Smooth muscle cell of the brain vasculature (primary cell): Measurements from ENCODE around the gene NNT.

Experiments
- DNase-seq: peaks from one replicate; pipeline ENCODE4 v3.0.0-alpha.2; 2012; ENCODE audit warnings: low read depth, low spot score

The NNT gene

DNA sequence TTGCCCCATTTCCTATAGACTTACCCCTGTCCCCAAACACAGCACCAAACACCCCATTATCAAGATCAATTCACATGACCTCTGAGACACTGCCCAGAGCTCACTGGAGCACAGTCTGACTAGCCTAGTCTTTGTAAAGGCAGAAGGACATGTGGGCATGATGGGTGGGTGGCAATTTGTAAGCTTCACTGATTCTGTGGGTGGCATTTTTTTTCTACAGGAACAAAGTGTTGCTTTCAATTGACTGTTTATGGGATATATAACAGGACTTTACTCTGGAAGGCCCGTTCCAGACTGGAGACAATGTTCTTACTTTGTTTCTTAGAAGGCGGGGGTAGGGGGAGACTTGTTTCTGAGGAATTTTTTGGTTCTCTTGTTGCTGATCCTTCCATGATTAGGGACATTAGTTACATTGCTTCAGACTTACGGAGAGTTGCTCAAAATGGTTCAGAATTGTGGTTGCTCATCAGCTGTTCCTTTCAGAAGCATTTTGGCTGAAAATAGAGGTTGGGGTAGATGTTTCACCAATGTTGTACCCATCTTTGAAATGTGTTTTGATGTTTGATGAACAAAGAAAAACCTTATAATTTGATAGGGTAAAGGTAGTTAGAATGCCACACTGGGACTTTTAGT is 20.2 kb downstream of the NNT start:
- DNase-seq = no peak

- no peak for DNase-seq
Observed at GRCh38 chr5:43627028-43627427, 24.0 kb downstream of the NNT start.

- peak; percentile 55 for DNase-seq
Observed at GRCh38 chr5:43631182-43631910, 28.4 kb downstream of the NNT start.

DNA sequence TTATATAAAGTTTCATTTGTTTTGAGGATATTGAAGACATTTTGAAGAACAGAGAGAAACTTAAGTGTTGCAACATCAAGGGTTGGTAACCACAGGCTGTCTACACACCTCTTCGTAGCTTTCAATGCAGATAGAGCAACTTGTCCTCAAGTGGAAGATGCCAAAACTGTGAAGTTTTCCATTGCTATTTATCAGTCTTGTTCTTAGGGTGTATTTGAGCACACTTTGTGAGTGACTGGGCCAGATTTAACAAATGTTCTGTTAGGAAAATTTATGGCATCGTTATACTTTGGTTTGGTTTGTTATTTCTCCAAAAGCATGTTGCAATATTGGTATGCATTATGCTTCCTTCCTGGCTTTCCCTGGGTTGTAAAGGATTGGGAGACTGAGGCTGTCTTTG is 31.6 kb downstream of the NNT start:
- DNase-seq = no peak

DNA sequence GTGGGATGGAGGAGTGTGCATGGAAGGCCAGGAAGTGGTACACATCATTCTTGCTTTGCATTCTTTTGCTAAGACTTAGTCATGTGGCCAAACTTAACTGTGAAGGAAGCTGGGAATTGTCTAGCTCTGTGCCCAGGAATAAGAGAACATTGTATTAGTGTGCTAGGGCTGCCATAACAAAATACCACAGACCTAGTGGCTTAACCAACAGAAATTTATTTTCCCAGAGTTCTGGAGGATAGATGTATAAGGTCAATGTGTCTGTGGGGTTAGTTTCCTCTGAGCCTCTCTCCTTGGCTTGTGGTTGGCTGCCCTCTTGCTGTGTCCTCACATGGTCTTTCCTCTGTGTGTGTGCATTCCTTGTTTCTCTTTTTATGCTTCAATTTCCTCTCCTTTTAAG is 32.4 kb downstream of the NNT start:
- no peak for DNase-seq

DNA sequence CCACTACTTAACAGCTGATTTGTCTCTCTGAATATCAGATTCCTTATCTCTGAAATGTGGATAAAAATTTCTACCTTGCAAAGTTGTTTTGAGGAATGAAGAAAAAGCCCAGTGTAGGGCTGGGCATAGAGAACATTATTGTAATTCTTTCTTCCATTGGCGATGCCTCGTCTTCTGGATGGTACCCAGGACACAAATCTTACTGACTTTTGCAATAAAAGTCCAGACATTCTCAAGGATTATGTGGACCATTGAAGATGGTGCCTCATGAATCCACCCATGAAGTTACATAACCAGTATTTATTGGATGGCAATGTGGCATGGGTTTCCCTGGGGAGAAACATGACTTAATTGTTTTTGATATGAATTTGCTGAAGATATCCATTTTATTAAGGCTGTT is 33.1 kb downstream of the NNT start:
- no peak for DNase-seq

GRCh38 chr5:43637416-43637815 is 34.4 kb downstream of the NNT start:
- DNase-seq = no peak

GRCh38 chr5:43638107-43638506 is 35.1 kb downstream of the NNT start:
- DNase-seq = no peak

- DNase-seq = no peak
Observed at GRCh38 chr5:43638546-43638945, 35.6 kb downstream of the NNT start.

- DNase-seq = no peak
Observed at GRCh38 chr5:43639566-43639965, 36.6 kb downstream of the NNT start.

DNA sequence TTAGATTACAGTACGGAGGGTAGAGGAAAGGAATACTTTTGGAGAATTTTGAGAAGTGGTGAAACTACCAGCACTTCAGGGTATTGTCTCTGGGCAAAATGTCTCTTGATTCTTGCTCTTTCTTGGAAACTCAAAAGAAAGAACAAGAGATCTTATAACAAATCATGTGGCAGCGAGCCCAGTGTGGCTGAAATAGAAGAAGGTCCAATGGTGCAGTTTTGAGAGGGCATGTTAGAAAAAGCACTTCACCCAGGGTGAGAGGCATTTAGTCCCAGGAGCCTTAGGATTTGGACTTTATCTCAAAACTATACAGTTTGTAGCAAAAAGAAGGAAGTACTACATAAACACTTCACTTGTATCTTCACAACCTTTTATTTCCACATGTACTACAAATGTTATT is 39.4 kb downstream of the NNT start:
- DNase-seq = no peak

DNA sequence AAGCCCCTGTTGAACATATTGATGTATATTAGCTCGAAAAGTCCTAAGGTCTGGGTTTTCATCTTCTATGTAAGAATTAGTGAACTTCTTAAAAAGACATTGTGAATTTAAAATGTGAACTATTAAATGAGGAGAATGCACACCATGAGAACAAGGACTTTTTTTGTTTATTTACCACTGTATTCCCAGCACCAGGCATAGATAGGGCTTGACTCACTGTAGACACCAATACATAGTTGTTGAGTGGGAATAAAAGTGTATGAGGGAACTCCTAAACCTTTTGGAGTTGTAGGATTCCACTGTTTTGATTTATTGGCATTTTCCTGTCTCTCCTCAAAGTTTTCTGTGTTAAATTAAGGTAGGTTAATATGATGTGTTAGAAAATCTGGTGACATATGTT is 40.3 kb downstream of the NNT start:
- no peak for DNase-seq

DNA sequence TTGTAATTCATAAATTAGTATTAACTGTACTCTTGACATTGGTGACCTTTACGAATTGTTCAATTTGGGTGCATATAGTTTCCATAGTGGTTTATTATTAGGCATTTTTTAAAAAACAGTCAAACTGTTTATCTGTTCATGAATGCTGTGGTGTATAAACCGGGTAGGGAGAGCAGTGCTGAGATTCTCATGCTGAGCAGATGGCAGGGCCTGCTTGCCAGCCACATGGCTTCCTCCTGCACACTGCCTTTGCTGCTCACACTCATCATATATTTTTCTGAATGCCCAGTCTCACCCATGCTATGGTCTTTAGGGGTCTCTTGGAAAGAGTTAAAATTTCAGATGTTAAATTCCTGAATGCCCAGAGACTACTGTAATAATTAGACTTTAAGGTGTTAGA is 40.8 kb downstream of the NNT start:
- no peak for DNase-seq

- DNase-seq = no peak
Observed at GRCh38 chr5:43646992-43647391, 44.0 kb downstream of the NNT start.

DNA sequence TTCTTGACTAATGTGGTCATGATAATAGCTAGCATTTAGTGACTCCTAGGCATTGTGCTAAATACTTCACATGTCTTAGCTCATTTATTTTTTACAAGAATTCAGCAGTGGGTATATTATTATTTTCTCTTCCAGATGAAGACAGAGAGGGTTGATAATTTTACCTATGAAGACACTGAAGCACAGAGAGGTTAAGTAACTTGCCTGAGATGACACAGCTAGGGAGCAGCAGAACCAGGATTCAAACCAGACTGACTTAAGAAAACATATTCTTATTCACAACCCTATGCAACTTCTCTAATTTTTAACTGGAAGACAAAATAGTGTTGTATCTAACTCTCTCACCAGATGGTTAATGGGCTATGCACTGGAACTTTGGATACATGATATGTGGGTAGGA is 44.8 kb downstream of the NNT start:
- no peak for DNase-seq

GRCh38 chr5:43648499-43649124 is 45.6 kb downstream of the NNT start:
- DNase-seq = no peak

DNA sequence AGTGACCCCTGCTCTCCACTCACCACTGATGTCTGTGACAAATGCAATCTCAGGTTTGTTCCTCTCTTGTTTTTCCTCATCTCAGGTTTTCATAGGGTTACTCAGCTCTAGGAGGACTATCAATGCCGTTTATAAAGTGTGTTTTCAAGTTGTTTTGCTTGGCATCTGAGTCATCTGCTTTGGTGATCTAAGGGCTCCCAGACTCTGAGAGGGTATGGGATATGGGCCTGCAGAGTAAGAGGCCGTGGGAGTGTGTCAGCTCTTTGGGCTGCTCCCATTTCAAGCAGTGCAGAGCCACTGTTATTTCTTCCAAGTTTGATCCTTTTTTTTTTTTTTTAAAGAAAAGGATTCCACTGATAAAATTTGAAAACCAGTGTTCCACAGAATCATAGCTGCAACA is 46.3 kb downstream of the NNT start:
- no peak for DNase-seq

DNA sequence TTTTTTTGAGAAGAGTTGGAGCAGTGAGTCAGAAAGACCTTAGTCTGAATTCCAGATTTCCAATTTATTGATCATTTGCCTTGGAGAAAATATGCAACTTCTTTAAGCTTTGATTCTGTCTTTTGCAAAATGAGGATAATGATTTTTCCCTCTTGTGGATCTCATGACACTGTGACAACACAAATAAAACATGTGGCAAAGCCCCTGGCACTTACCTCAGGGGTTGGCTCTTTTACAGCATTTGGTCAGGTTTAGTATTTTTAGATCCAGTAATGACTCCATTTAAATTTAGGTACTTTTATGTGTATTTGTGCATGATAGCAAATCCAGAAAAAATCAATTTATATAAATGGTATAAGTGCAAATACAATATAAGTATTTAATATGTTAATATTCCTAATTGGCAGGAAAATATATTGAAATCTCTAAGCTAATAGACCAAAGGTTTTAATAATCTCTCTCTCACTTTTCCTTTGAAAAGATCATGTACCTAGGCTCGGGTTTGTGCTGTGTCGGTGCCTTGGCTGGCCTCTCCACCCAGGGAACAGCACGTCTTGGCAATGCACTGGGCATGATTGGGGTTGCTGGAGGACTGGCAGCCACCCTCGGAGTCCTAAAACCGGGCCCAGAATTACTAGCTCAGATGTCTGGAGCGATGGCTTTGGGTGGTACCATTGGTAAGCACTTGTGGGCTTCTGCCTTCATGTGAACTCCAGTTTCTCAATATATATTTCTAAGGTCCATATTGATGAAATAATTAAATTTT is 49.7 kb downstream of the NNT start:
- DNase-seq = no peak

GRCh38 chr5:43658509-43658908 is 55.5 kb downstream of the NNT start:
- DNase-seq = no peak

- DNase-seq = no peak
Observed at GRCh38 chr5:43659075-43659474, 56.1 kb downstream of the NNT start.

- no peak for DNase-seq
Observed at GRCh38 chr5:43661102-43661501, 58.1 kb downstream of the NNT start.

DNA sequence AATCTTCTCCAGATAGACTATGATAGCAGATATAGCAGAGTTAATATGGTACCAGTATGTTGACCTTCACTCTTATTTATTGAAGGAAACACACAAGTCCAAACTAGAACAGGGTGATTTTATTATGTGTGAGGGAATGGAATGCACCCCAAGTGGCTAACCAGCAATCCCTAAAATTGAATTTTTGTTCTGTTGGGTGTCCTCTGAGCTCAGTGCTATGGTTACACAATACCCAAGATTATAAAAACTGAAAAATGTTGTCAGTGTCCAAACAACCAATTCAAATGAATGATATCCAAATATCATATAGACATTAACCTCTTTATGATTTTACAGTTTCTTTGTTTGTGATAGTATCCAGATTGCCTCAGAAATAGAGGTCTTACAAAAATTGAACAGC is 60.9 kb downstream of the NNT start:
- no peak for DNase-seq
